HG02943 (cell line): ENCODE measurements around the gene HBM.
"Not testable (repeated sequence)": the region's sequence is repeated elsewhere in the genome, so short reads cannot be mapped to it uniquely, and the experiment has no call there.

Source experiments
- ATAC-seq: cut with Tn5 transposase; IDR thresholded peaks from one replicate; pipeline ENCODE4 v1.9.1; 2021; ENCODE audit warnings: mild to moderate bottlenecking, low read depth, moderate library complexity; ENCODE audit not compliant: unreplicated experiment

The HBM gene

GRCh38 chr16:180681-181564, 15.1 kb downstream of the HBM start:
- no peak for ATAC-seq

GRCh38 chr16:181565-182021, 15.8 kb downstream of the HBM start:
- ATAC-seq: no peak

- no peak for ATAC-seq
Measured at GRCh38 chr16:183005-183404, 17.2 kb downstream of the HBM start.

GRCh38 chr16:185213-185612, 19.4 kb downstream of the HBM start:
- no peak for ATAC-seq

GRCh38 chr16:185691-186090, 19.9 kb downstream of the HBM start:
- no peak for ATAC-seq

- ATAC-seq: no peak
Measured at GRCh38 chr16:187330-187729, 21.6 kb downstream of the HBM start.

- no peak for ATAC-seq
Measured at GRCh38 chr16:188674-189073, 22.9 kb downstream of the HBM start.

GRCh38 chr16:189604-190186, 23.9 kb downstream of the HBM start:
- no peak for ATAC-seq

GRCh38 chr16:191831-192230, 26.1 kb downstream of the HBM start:
- no peak for ATAC-seq

GRCh38 chr16:192686-193085, 26.9 kb downstream of the HBM start:
- no peak for ATAC-seq

GRCh38 chr16:193441-193840, 27.7 kb downstream of the HBM start:
- ATAC-seq: no peak

GRCh38 chr16:194516-194915, 28.7 kb downstream of the HBM start:
- ATAC-seq: no peak

- no peak for ATAC-seq
Measured at GRCh38 chr16:200388-200787, 34.6 kb downstream of the HBM start.

GRCh38 chr16:203246-203645, 37.5 kb downstream of the HBM start:
- ATAC-seq: no peak

- not testable (repeated sequence) for ATAC-seq
Measured at GRCh38 chr16:204046-204445, 38.3 kb downstream of the HBM start.

- ATAC-seq: not testable (repeated sequence)
Measured at GRCh38 chr16:209359-209758, 43.6 kb downstream of the HBM start.

- not testable (repeated sequence) for ATAC-seq
Measured at GRCh38 chr16:211631-212180, 45.9 kb downstream of the HBM start.

GRCh38 chr16:212999-213398, 47.2 kb downstream of the HBM start:
- ATAC-seq: no peak
